ENCODE data around the gene TECR. TPM values are rescaled to one million over a fixed set of nuclear protein-coding genes. Genes with fewer than 3 reads are reported as not detected.

Gene TECR
- total and polyA plus RNA-seq, 9 of the 15 experiments (the other 6 are each of a cell fraction or from before 2014, with no cell fraction given): 29.3 to 211 (median 81.4) TPM

DNA sequence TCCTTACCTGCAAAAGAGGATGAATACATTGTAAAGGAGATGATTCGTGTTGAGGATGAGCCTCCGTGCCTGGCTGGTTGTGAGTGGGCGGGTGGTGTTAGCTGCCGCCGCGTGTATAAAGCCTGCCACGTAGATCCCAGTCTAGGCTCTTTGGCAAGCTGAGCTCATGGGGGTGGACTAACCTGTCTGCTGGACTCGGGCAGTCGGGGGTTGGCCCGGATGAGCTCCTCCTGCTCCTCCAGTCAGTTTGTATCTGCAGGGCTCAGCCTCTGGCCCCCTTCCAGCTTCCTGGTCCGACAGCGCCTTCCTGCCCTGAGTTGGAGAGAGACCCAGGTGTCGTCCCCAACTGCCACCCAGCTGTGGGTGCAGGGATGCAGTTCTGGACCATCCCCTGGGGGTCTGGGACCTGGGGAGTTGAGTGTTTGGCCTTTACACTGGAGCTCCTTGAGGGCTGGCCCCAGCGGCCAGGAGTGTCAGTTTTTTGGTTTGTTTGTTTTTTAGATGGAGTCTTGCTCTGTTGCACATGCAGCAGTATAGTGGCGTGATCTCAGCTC, 20.9 kb downstream of the TECR start (continued):
- peak; percentile 26; the same call in 1 of the 2 replicates for TF ChIP-seq EP300 (IDR thresholded peaks at IDR 0.05; ENCODE audit: low read length)
- TF ChIP-seq POLR2G (IDR thresholded peaks at IDR 0.05; ENCODE audit: low read depth, low read length): peak; percentile 41; the same call in 1 of the 2 replicates
- no peak for TF ChIP-seq SMARCB1 (IDR thresholded peaks at IDR 0.05; ENCODE audit: insufficient read length, low read depth)
- TF ChIP-seq ZNF79 (CRISPR knock-in tag; IDR thresholded peaks at IDR 0.05; ENCODE audit: low read depth): no peak
- TF ChIP-seq ELK1 (CRISPR knock-in tag; IDR thresholded peaks at IDR 0.05): no peak
- no peak for TF ChIP-seq ZNF57 (CRISPR knock-in tag; IDR thresholded peaks at IDR 0.05)
- no peak for TF ChIP-seq KAT7 (CRISPR knock-in tag; IDR thresholded peaks at IDR 0.05; ENCODE audit: borderline replicate concordance)
- no peak for TF ChIP-seq PTTG1 (tag; IDR thresholded peaks at IDR 0.05; ENCODE audit: low read depth)
- no peak for TF ChIP-seq PRPF4 (IDR thresholded peaks at IDR 0.05; ENCODE audit: insufficient read depth, low read depth, low read length, poor library complexity, severe bottlenecking)
- TF ChIP-seq ZNF395 (CRISPR knock-in tag; IDR thresholded peaks at IDR 0.05): no peak
- TF ChIP-seq ZSCAN32 (CRISPR knock-in tag; IDR thresholded peaks at IDR 0.05): no peak
- TF ChIP-seq MEF2A (IDR thresholded peaks at IDR 0.05; ENCODE audit: control insufficient read depth, low read depth, low read length): no peak
- no peak for TF ChIP-seq L3MBTL2 (IDR thresholded peaks at IDR 0.05)
- TF ChIP-seq MCM2 (IDR thresholded peaks at IDR 0.05; ENCODE audit: low read depth): no peak
- TF ChIP-seq, protein P1, sequence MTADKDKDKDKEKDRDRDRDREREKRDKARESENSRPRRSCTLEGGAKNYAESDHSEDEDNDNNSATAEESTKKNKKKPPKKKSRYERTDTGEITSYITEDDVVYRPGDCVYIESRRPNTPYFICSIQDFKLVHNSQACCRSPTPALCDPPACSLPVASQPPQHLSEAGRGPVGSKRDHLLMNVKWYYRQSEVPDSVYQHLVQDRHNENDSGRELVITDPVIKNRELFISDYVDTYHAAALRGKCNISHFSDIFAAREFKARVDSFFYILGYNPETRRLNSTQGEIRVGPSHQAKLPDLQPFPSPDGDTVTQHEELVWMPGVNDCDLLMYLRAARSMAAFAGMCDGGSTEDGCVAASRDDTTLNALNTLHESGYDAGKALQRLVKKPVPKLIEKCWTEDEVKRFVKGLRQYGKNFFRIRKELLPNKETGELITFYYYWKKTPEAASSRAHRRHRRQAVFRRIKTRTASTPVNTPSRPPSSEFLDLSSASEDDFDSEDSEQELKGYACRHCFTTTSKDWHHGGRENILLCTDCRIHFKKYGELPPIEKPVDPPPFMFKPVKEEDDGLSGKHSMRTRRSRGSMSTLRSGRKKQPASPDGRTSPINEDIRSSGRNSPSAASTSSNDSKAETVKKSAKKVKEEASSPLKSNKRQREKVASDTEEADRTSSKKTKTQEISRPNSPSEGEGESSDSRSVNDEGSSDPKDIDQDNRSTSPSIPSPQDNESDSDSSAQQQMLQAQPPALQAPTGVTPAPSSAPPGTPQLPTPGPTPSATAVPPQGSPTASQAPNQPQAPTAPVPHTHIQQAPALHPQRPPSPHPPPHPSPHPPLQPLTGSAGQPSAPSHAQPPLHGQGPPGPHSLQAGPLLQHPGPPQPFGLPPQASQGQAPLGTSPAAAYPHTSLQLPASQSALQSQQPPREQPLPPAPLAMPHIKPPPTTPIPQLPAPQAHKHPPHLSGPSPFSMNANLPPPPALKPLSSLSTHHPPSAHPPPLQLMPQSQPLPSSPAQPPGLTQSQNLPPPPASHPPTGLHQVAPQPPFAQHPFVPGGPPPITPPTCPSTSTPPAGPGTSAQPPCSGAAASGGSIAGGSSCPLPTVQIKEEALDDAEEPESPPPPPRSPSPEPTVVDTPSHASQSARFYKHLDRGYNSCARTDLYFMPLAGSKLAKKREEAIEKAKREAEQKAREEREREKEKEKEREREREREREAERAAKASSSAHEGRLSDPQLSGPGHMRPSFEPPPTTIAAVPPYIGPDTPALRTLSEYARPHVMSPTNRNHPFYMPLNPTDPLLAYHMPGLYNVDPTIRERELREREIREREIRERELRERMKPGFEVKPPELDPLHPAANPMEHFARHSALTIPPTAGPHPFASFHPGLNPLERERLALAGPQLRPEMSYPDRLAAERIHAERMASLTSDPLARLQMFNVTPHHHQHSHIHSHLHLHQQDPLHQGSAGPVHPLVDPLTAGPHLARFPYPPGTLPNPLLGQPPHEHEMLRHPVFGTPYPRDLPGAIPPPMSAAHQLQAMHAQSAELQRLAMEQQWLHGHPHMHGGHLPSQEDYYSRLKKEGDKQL (CRISPR knock-in tag; IDR thresholded peaks at IDR 0.05; ENCODE audit: borderline replicate concordance): no peak
- TF ChIP-seq ZNF175 (CRISPR knock-in tag; IDR thresholded peaks at IDR 0.05; ENCODE audit: low read depth): no peak
- TF ChIP-seq SMAD3 (CRISPR knock-in tag; conservative IDR thresholded peaks at IDR 0.05): no peak
- no peak for TF ChIP-seq HNRNPK (IDR thresholded peaks at IDR 0.05; ENCODE audit: low read depth, low read length, poor library complexity, severe bottlenecking)
